H1 (cell line): Measurements from ENCODE around the gene VAMP3. TPM values are rescaled to one million over a fixed set of nuclear protein-coding genes. Genes with fewer than 3 reads are reported as not detected.
A peak's percentile ranks its signal among the peaks of the same experiment; 100 is the strongest.

ENCODE experiments used
- CTCF ChIA-PET: fragments of 300-600 bp; sonication (Branson Sonifier 250); formaldehyde crosslinking; loops from one replicate; lab custom pipeline; 2021; ENCODE audit not compliant: partially characterized antibody; lab: Charles Lee
- POLR2A ChIA-PET: fragments of 300-600 bp; sonication (Branson Sonifier 250); formaldehyde crosslinking; loops from one replicate; lab custom pipeline; 2021; ENCODE audit warnings: inconsistent platforms; ENCODE audit not compliant: partially characterized antibody; lab: Charles Lee
- DNase-seq, 2 experiments: peaks; one replicate each; pipeline versions ENCODE4 v3.0.0 to v3.0.0-alpha.2; 2010 to 2022; ENCODE audit warnings: low spot score in 2 of 2, low read depth in 1 of 2, mixed read lengths in 1 of 2
- FAIRE-seq: peaks from 2 replicates; lab custom pipeline; 2011; peaks lifted over from hg19 to GRCh38; lab: Jason Lieb, UNC
- H2AFZ ChIP-seq: 2 replicates; pipeline ENCODE4 v1.8.1; 2012; ENCODE audit warnings: low read length, inconsistent platforms
- H2AK5ac ChIP-seq: 2 replicates; pipeline ENCODE4 v1.6.1; 2013; ENCODE audit warnings: low read depth, low read length
- H2BK120ac ChIP-seq: replicated peaks from 2 replicates; pipeline ENCODE3; 2013; ENCODE audit warnings: low read depth, low read length, inconsistent platforms
- H2BK12ac ChIP-seq: 2 replicates; pipeline ENCODE4 v1.6.1; 2013; ENCODE audit warnings: low read depth, low read length
- H2BK15ac ChIP-seq: 2 replicates; pipeline ENCODE4 v1.6.1; 2013; ENCODE audit warnings: low read length
- H2BK20ac ChIP-seq: 2 replicates; pipeline ENCODE4 v1.6.1; 2013; ENCODE audit warnings: low read length
- H2BK5ac ChIP-seq: 2 replicates; pipeline ENCODE4 v1.6.1; 2013; ENCODE audit warnings: low read depth, low read length
- H3K14ac ChIP-seq: 2 replicates; pipeline ENCODE4 v1.6.1; 2013; ENCODE audit warnings: inconsistent platforms; ENCODE audit not compliant: insufficient read length
- H3K18ac ChIP-seq: 2 replicates; pipeline ENCODE4 v1.6.1; 2013; ENCODE audit warnings: low read length; ENCODE audit errors: extremely low read depth
- H3K23ac ChIP-seq: 2 replicates; pipeline ENCODE4 v1.6.1; 2013; ENCODE audit warnings: inconsistent platforms; ENCODE audit not compliant: insufficient read length
- H3K23me2 ChIP-seq: 2 replicates; pipeline ENCODE4 v1.6.1; 2013; ENCODE audit warnings: low read depth, low read length
- H3K27ac ChIP-seq: 2 replicates; pipeline ENCODE4 v1.6.1; 2011; ENCODE audit warnings: low read depth, low read length, inconsistent platforms
- H3K27me3 ChIP-seq, 4 experiments: replicated peaks in 1 of 4; 1 replicate in 1 of 4; 2 replicates in 3 of 4; pipeline versions ENCODE4 v1.6.1 to v1.8.1; 2011 to 2013; ENCODE audit warnings: low read length in 3 of 4, mild to moderate bottlenecking in 3 of 4, inconsistent platforms in 2 of 4, mixed read lengths in 2 of 4, moderate library complexity in 1 of 4; ENCODE audit not compliant: control insufficient read depth in 3 of 4, insufficient read depth in 3 of 4; ENCODE audit errors: extremely low read depth in 1 of 4
- H3K36me3 ChIP-seq, 4 experiments: 2 replicates each; pipeline versions ENCODE4 v1.6.1 to v1.8.1; 2011 to 2013; ENCODE audit warnings: mild to moderate bottlenecking in 4 of 4, low read length in 3 of 4, moderate library complexity in 2 of 4, control low read depth in 1 of 4, inconsistent platforms in 1 of 4; ENCODE audit not compliant: insufficient read depth in 4 of 4, control insufficient read depth in 2 of 4
- H3K4ac ChIP-seq: replicated peaks from 2 replicates; pipeline ENCODE3; 2013; ENCODE audit warnings: low read length, low read depth, mixed read lengths, inconsistent platforms; ENCODE audit not compliant: insufficient read length
- H3K4me1 ChIP-seq, 4 experiments: replicated peaks in 1 of 4; 1 replicate in 1 of 4; 2 replicates in 3 of 4; pipeline versions ENCODE4 v1.6.1 to v1.8.1; 2011 to 2013; ENCODE audit warnings: low read length in 3 of 4, inconsistent platforms in 2 of 4, mixed read lengths in 1 of 4; ENCODE audit not compliant: insufficient read depth in 4 of 4, control insufficient read depth in 3 of 4
- H3K4me2 ChIP-seq, 2 experiments: 2 replicates each; pipeline versions ENCODE4 v1.6.1 to v1.8.1; 2011 to 2013; ENCODE audit warnings: low read depth in 2 of 2, low read length in 2 of 2, control low read depth in 1 of 2, inconsistent platforms in 1 of 2, mild to moderate bottlenecking in 1 of 2; ENCODE audit not compliant: insufficient read depth in 1 of 2
- H3K4me3 ChIP-seq, 4 experiments: fragments of 200-600, 300-600 bp in 1 of 4; sonication (generic), shearing (Covaris generic), sonication (Bioruptor Twin) in 1 of 4; 2 replicates each; pipeline versions ENCODE4 v1.5.1 to v1.8.1; 2011 to 2016; ENCODE audit warnings: low read length in 4 of 4, low read depth in 3 of 4, control low read depth in 2 of 4, inconsistent platforms in 2 of 4, mild to moderate bottlenecking in 2 of 4, mixed read lengths in 1 of 4, moderate library complexity in 1 of 4; ENCODE audit not compliant: insufficient read depth in 2 of 4; ENCODE audit errors: extremely low read depth in 1 of 4
- H3K56ac ChIP-seq: replicated peaks from 2 replicates; pipeline ENCODE3; 2013; ENCODE audit warnings: low read depth, mild to moderate bottlenecking, mixed read lengths, low read length, inconsistent platforms; ENCODE audit not compliant: insufficient read length
- H3K79me1 ChIP-seq: 2 replicates; pipeline ENCODE4 v1.6.1; 2013; ENCODE audit warnings: low read depth, low read length, control low read depth
- H3K79me2 ChIP-seq, 2 experiments: 2 replicates each; pipeline versions ENCODE4 v1.6.1 to v1.8.1; 2012 to 2013; ENCODE audit warnings: low read length in 2 of 2, mild to moderate bottlenecking in 2 of 2, inconsistent platforms in 1 of 2; ENCODE audit not compliant: insufficient read depth in 2 of 2, control insufficient read depth in 1 of 2
- H3K9ac ChIP-seq, 4 experiments: replicated peaks in 1 of 4; 1 replicate in 1 of 4; 2 replicates in 3 of 4; pipeline versions ENCODE4 v1.6.1 to v1.8.1; 2011 to 2013; ENCODE audit warnings: low read depth in 3 of 4, low read length in 3 of 4, control low read depth in 2 of 4, mild to moderate bottlenecking in 2 of 4, moderate library complexity in 2 of 4, inconsistent platforms in 1 of 4; ENCODE audit errors: extremely low read depth in 1 of 4
- H3K9me3 ChIP-seq, 2 experiments: 2 replicates each; pipeline versions ENCODE4 v1.6.1 to v1.8.1; 2012 to 2013; ENCODE audit warnings: mild to moderate bottlenecking in 2 of 2, moderate library complexity in 2 of 2, control low read depth in 1 of 2, inconsistent platforms in 1 of 2, low read depth in 1 of 2, low read length in 1 of 2, mixed read lengths in 1 of 2; ENCODE audit not compliant: insufficient read depth in 2 of 2
- H4K20me1 ChIP-seq, 2 experiments: replicated peaks in 1 of 2; 2 replicates each; pipeline versions ENCODE3 to v1.8.1; 2011 to 2013; ENCODE audit warnings: inconsistent platforms in 2 of 2, low read length in 2 of 2, mild to moderate bottlenecking in 1 of 2; ENCODE audit not compliant: insufficient read depth in 2 of 2, control insufficient read depth in 1 of 2
- H4K5ac ChIP-seq: 2 replicates; pipeline ENCODE4 v1.6.1; 2013; ENCODE audit warnings: low read length, low read depth, mixed read lengths, inconsistent platforms; ENCODE audit not compliant: insufficient read length
- H4K8ac ChIP-seq: 2 replicates; pipeline ENCODE4 v1.8.0; 2013; ENCODE audit warnings: mild to moderate bottlenecking, moderate library complexity, low read length, inconsistent platforms; ENCODE audit not compliant: insufficient read depth; ENCODE audit errors: extremely low read depth
- H4K91ac ChIP-seq: replicated peaks from 2 replicates; pipeline ENCODE3; 2013; ENCODE audit warnings: low read length, mixed read lengths, inconsistent platforms; ENCODE audit not compliant: insufficient read length
- CTCF ChIP-seq, 3 experiments: IDR thresholded peaks; 1 replicate in 2 of 3; 2 replicates in 1 of 3; pipeline versions ENCODE4 v1.5.1 to v1.6.1; 2011; ENCODE audit warnings: low read length in 3 of 3, mild to moderate bottlenecking in 3 of 3, inconsistent platforms in 2 of 3, low read depth in 1 of 3, moderate library complexity in 1 of 3; ENCODE audit not compliant: insufficient read depth in 1 of 3; ENCODE audit errors: control extremely low read depth in 1 of 3
- E2F6 ChIP-seq: IDR thresholded peaks from 2 replicates; pipeline ENCODE4 v1.6.1; 2012; ENCODE audit warnings: inconsistent platforms
- NRF1 ChIP-seq: IDR thresholded peaks from 2 replicates; pipeline ENCODE4 v1.6.1; 2011; ENCODE audit warnings: mild to moderate bottlenecking, low read depth, low read length, improper control_type of control experiment
- POU5F1 ChIP-seq: IDR thresholded peaks from 2 replicates; pipeline ENCODE4 v1.6.1; 2011; ENCODE audit warnings: low read depth, mild to moderate bottlenecking, low read length, moderate library complexity
- TAF1 ChIP-seq: IDR thresholded peaks from 2 replicates; pipeline ENCODE4 v1.6.1; 2011; ENCODE audit warnings: mild to moderate bottlenecking, low read depth, low read length
- TAF7 ChIP-seq: optimal IDR thresholded peaks from 2 replicates; pipeline ENCODE3; 2011; ENCODE audit warnings: low read depth, mild to moderate bottlenecking, inconsistent platforms, low read length, moderate library complexity, borderline replicate concordance
- WGBS, 2 experiments: shearing (Covaris generic) in 1 of 2; methylation state at CpG; one replicate each; pipeline versions ENCODE4 v1.1.6 to v1.1.7; 2013 to 2015; ENCODE audit warnings: low lambda C conversion rate in 2 of 2, mixed read lengths in 2 of 2, inconsistent platforms in 1 of 2, low coverage in 1 of 2, missing lambda C conversion rate in 1 of 2; ENCODE audit not compliant: insufficient replicate concordance in 2 of 2, insufficient coverage in 1 of 2, insufficient read length in 1 of 2; ENCODE audit errors: extremely low coverage in 1 of 2, missing lambda C conversion rate in 1 of 2; 5-methylcytosine and 5-hydroxymethylcytosine counted together
- polyA plus RNA-seq, 7 experiments: library from polyadenylated mRNA; depleted of rRNA in 3 of 7; stranded (reverse) in 5 of 7; unstranded in 2 of 7; fragments of >200 nt in 5 of 7; fragments of 200-250 nt in 2 of 7; gene quantifications; 1 replicate in 5 of 7; 2 replicates in 1 of 7; 4 replicates in 1 of 7; pipeline versions ENCODE4 v1.2.1 to v1.2.3, GENCODE V29; 2011 to 2013; ENCODE audit warnings: missing spikeins in 2 of 7, mixed read lengths in 2 of 7
- total RNA-seq: library from RNA; stranded (reverse); fragmentation: NEBNext Ultra II Directional; extraction: Animal tissue kit (Norgen Biotek cat#: 25700); gene quantifications from 2 replicates; pipeline ENCODE4 v1.2.1, GENCODE V29; 2021

The VAMP3 gene
- total and polyA plus RNA-seq, 2 of the 8 experiments (the other 6 are each of a cell fraction or from before 2014, with no cell fraction given), result 27.9 to 36.7 TPM

GRCh38 chr1:7770669-7770996, 463 bp upstream of the VAMP3 start:
- Histone ChIP-seq H3K9ac (peak overlapping the region in 1 of 4 experiments; percentile 8; a peak in 3 of 7 replicates), H3K79me2 (peaks cover 6 to 32% of the 10 kb centered on the region in 2 experiments), H2BK5ac (0 out of 2 replicates have a peak overlapping the region, but pooled peaks have one; percentile 45), H4K91ac (no peak overlapping the region), H3K4ac (no peak overlapping the region), H3K4me1 (peaks cover 0 to 6% (median 2%) of the 10 kb centered on the region in 4 experiments; a peak in 5 of 7 replicates), H3K4me2 (peak overlapping the region; percentile 82 to 89), H3K27ac (no peak overlapping the region), H2AFZ (peak overlapping the region; percentile 89), H3K9me3 (no peaks in the 10 kb centered on the region), H3K36me3 (peaks cover 0 to 16% (median 0%) of the 10 kb centered on the region in 4 experiments; a peak in 2 of 8 replicates), H2BK120ac (no peak overlapping the region), H3K23me2 (0 out of 2 replicates have a peak, but pooled peaks cover 3% of the 10 kb centered on the region), H4K20me1 (peaks cover 2 to 6% of the 10 kb centered on the region in 2 experiments), H3K23ac (no peak overlapping the region), H3K18ac (no peak overlapping the region), H2BK12ac (peak overlapping the region; percentile 44; the same call in 1 of the 2 replicates), H4K5ac (peak overlapping the region; percentile 53), H3K27me3 (no peaks in the 10 kb centered on the region; a peak in 1 of 7 replicates), H2BK15ac (no peak overlapping the region), H2AK5ac (no peak overlapping the region), H4K8ac (no peak overlapping the region), H3K79me1 (no peaks in the 10 kb centered on the region), H3K56ac (no peak overlapping the region), H3K4me3 (peak overlapping the region; percentile 71 to 99 (median 81)), H3K14ac (no peak overlapping the region), H2BK20ac (no peak overlapping the region)
- ChIA-PET POLR2A (interaction anchor here (1.3 to 2.2 kb wide), 5 partner anchors 10 to 19 kb away, joined by 3 to 10 read pairs (median 5); partner anchors contain the start of gene PER3), CTCF (interaction anchor here (0.8 to 1.8 kb wide), 3 partner anchors 18 to 103 kb away, joined by 3 to 13 read pairs (median 5); no protein-coding TSS in a partner anchor)
- DNase-seq (no peak), FAIRE-seq (no peak)
- WGBS, 2 experiments, result 53% methylated on average over 6 of the region's 6 CpGs; no CpG with 5 or more reads in 1 of the 2 experiments
- TF ChIP-seq TAF7, result no peak
- no peak for TF ChIP-seq POU5F1
- TF ChIP-seq TAF1, result no peak
- TF ChIP-seq E2F6, result 0 out of 2 replicates have a peak, but pooled peaks have one; percentile 19
- TF ChIP-seq CTCF (IDR thresholded peaks at IDR 0.05; ENCODE audit: control extremely low read depth in 1 of 3, insufficient read depth in 1 of 3, low read depth in 1 of 3, low read length in 3 of 3), result no peak
- 0 out of 2 replicates have a peak, but pooled peaks have one; percentile 1 for TF ChIP-seq NRF1
